NCI-H1694 (cell line): ENCODE measurements around the gene KCTD19.

Experiments used
- DNase-seq: peaks from one replicate; lab custom pipeline; 2025; lab: John Stamatoyannopoulos, UW

The KCTD19 gene

GRCh38 chr16:67317853-67318252 lies 8.7 kb downstream of the KCTD19 start:
- no peak for DNase-seq

DNA sequence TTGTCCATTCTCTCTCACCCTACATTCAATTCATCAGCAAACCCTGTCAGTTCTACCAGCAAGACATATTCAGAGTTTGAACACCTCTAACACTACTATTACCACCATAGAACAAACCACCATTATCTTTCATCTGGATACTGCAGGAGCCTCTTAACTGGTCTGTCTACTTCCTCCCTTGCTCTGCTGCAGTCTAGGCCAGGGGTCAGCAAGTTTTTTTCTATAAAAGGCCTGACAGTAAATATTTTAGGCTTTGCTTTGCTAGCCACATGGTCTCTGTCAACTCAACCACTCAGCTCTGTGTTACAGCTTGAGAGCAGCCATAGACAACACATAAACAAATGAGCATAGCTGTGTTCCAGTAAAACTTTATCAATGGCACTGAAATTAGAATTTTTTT lies 13.8 kb downstream of the KCTD19 start:
- DNase-seq, result no peak

- no peak for DNase-seq
Observed at GRCh38 chr16:67311607-67312488, 14.7 kb downstream of the KCTD19 start.

DNA sequence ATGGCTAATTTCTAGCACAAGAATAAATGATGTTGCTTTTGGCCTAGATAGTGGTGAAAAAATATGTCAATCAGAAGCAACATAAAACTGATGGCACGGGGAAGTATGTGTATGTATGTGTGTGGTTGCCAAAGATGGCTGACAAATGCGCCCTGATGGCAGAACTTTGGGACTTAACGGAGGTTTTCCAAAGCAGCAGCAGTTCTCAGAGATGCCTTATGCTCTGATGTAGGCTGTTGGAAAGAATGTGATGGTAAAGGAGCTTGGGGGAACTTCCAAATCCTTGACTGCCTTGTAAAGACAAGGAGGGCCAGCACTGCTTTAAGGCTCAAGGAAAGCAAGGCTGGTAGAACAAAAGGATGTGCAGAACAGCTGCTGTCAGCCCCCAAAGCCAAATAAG lies 16.0 kb downstream of the KCTD19 start:
- no peak for DNase-seq

- DNase-seq, result no peak
Observed at GRCh38 chr16:67305216-67306071, 21.1 kb downstream of the KCTD19 start.

GRCh38 chr16:67304020-67304419 lies 22.5 kb downstream of the KCTD19 start:
- DNase-seq, result no peak

DNA sequence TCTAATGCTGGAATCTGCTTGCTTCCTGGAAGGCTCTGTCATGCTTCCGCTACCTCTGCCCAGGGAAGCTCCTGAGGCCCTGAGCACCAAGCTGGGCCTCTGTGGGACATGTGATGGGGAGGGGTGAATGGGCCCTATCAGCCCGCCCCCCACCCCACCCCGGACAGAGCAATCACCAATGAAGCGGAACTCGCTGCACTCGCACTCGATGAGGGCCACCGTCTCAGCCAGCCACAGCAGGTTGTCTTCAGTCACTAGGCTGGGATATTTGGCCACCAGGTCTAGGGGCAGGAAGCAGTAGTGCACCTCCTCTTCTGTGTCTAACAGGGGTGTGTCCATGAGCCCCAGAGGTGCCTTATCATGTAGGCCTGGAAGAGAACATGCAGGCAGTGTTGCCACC lies 23.6 kb downstream of the KCTD19 start:
- no peak for DNase-seq

- no peak for DNase-seq
Observed at GRCh38 chr16:67302076-67302475, 24.5 kb downstream of the KCTD19 start.

GRCh38 chr16:67301080-67301782 lies 25.3 kb downstream of the KCTD19 start:
- DNase-seq, result no peak

DNA sequence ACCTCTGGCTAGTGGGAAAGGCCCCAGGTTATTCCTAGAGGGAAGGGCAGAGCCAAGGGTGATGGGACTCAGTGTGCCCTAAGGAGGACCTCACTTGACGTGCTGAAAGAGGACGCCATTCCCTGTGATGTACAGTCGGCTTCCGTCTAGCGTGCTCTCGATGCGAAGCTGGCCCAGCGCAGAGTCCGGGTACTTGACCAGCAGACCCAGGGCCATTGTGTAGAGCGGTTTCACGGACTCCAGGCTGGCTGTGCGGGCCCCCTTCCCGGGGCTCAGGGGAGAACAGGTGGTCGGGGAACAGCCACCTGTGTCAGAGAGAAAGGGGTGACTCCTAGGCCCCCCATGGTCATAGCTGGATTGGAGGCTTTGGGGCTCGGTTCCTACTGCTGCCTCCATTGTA lies 27.3 kb downstream of the KCTD19 start:
- no peak for DNase-seq

DNA sequence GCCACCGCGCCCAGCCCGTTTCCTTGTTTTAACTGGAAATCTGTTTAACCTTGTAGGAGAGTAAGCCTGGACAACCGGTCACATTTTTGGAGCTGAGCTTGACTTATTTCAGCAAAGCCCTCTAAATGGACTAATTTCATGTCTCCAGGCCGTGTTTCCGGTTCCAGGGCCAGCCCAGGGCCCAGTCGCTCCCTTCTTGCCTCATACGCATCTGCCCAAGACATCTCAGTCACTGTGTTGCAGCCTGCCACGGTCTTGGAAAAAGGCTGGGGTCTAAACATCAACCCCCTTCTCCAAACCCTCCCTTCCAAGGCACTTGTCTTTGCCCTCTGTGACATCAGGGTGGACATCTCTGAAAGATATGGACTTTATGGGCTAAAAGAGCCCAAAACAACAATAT lies 28.3 kb downstream of the KCTD19 start:
- no peak for DNase-seq

DNA sequence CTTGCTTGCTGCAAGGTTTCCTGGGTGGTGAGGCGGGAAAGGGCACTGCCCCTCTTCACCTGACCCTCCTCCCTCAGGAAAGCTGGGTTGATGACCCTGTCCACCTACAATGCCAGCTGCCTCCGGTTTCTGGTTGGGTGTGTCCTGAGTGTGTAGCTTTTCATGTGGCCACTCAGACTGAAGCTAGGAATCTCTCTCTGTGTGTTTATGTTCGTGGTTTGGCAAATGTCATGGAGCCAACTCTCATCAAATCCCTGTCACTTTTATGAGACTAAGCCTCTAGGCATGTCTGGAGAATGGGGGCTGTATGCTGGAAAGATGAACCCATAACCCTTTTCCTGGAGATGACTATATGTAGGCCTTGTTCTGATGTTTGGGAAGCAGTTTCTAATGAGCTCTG lies 30.1 kb downstream of the KCTD19 start:
- DNase-seq, result no peak

GRCh38 chr16:67294938-67295361 lies 31.6 kb downstream of the KCTD19 start:
- DNase-seq, result no peak

- no peak for DNase-seq
Observed at GRCh38 chr16:67294171-67294757, 32.3 kb downstream of the KCTD19 start.

DNA sequence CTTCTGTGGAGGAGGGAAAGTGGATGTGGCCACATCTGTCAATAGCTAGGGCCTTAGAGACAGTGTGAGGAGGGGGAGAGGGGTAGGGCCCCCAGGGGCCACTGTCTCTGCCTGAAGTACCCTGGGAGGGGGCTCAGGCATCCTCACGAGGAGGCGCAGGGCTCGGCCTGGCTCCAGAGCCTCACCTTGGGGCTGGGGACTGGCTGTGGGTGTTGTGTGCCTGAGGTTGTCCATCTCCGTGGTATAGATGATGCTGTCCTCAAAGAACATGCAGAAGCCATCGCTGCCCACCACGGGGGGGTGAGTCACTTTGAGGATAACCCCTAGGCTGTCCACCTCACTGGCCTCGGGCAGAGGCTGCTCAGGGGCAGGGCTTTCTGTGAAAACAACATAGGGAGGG lies 35.1 kb downstream of the KCTD19 start:
- no peak for DNase-seq

GRCh38 chr16:67287960-67288359 lies 38.6 kb downstream of the KCTD19 start:
- no peak for DNase-seq

GRCh38 chr16:67286441-67287235 lies 39.9 kb downstream of the KCTD19 start:
- DNase-seq, result no peak

GRCh38 chr16:67284699-67285646 lies 41.6 kb downstream of the KCTD19 start:
- DNase-seq, result no peak

- no peak for DNase-seq
Observed at GRCh38 chr16:67283826-67284555, 42.5 kb downstream of the KCTD19 start.
